Left hindlimb (tissue), 1 donor: ENCODE measurements around the gene RBCK1.
"Not testable (repeated sequence)": the region's sequence is repeated elsewhere in the genome, so short reads cannot be mapped to it uniquely, and the experiment has no call there.

Source experiments
- DNase-seq: peaks from one replicate; pipeline ENCODE4 v3.0.0-alpha.2; 2018

The RBCK1 gene

DNA sequence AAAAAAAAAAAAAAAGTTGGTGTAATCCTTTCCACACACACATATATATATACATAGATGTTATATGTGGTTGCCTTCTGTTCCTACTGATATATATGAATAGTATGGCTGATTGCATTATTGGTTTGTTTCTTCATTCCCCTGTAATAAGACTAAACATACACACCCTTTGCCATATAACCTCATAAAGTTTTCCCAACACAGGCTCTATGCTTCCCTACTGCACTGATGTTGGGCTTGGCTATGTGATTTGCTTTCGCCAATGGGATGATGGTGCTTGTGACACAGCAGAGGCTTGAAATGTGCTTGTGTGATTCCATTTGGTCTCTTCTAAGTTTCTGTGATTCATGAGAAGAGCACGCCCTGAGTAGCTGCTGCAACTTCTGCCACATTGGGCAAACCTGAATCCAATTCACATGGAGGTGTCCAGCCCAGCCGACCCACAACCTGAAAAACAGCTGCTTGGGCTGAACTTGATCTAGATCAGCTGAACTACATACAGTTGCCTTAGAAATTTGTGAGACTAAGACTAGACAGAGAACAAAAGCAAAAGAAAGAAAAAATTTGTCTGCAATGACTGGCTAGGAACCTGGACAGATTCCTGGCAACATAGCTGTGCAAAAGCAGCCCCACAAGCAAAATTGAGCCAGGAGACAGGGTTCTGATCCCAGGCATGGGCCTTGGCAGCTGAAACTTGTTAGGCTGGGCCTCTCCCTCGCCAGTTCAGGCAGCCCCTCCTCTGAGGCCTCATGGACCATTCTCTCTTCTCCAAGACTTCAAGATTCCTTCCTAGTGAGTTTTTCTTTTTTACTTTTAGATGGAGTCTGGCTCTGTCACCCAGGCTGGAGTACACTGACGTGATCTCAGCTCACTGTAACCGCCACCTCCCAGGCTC, 67.6 kb downstream of the RBCK1 start:
- peak; percentile 46 for DNase-seq

DNA sequence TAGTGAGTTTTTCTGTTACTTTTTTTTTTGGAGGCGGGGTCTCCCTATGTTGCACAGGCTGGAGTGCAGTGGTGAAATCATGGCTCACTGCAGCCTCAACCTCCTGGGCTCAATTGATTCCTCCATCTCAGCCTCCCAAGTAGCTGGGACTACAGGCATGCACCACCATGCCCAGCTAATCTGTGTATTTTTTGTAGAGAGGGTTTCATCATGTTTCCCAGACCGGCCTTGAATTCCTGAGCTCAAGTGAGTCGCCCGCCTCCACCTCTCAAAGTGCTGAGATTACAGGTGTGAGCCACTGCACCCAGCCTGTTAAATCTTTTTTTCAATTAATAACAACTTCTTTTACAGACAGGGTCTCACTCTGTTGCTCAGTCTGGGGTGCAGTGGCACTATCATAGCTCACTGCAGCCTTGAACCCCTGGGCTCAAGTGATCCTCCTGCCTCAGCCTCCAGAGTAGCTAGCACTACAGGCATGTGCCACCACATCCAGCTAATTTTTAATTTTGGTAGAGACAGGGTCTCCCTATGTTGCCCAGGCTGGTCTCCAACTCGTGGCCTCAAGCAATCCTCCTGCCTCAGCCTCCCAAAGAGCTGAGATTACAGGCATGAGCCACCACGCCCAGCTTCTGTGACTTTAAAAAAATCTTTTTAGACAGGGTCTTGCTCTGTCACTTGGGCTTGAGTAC, 68.6 kb downstream of the RBCK1 start:
- not testable (repeated sequence) for DNase-seq

DNA sequence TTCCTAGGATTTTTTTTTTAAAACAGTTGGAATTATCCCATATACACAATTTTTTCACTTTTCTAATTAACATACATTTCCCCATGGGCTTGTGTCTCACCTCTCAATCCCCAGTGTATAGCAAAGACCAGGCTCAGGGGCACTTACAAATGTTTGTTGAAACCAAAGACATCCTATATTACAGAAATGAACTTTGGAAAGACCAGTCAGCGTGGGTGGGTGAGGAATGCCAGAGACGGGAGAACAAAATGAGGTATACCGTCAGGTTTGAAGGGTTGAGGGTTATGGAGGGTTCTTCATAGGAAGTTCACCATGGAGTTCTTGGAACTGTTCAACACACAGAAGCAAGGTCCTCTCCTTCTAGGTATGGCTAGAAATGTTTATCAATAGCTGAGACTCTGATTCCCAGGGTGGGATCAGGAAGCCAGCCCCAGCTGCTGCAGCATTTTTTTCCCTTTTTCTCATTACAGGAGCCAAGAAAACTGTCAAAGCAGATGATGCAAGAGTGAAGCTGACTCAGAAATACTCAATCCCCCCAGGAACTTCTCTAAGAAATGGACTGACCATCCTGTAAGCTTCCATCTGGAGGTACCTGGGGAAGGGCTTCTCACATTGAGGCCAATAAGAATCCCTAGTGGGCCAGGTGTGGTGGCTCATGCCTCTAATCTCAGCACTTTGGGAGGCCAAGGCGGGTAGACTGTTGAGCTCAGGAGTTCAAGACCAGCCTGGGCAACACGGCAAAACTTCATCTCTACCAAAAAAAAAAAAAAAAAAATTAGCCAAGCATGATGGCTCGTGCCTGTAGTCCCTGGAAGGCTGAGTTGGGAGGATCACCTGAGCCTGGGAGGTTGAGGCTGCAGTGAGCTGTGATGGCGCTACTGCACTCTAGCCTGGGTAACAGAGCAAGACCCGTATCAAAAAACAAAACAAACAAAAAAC, 70.2 kb downstream of the RBCK1 start:
- DNase-seq = no peak

DNA sequence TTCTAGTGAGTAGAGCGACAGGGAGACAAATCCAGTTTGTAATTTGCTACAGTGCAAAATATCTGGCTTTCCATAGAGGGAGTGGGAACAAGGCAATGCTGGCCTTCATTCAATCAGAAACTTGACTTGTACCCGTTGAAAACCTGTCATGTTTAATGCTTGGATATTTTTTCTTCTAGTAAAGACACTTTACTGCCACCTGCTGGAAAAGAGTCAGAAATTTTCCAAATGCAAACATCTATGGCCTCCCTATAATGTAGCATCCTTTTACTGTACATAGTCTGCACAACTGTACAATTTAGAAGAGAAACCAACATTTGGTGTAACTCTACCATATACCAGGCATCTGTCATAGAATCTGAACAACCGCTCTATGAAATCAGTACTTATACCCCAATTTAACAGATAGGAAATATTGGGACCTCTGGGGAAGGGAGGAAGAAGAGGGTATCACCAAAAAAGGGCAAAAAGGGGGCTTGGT, 70.9 kb downstream of the RBCK1 start:
- DNase-seq = no peak

DNA sequence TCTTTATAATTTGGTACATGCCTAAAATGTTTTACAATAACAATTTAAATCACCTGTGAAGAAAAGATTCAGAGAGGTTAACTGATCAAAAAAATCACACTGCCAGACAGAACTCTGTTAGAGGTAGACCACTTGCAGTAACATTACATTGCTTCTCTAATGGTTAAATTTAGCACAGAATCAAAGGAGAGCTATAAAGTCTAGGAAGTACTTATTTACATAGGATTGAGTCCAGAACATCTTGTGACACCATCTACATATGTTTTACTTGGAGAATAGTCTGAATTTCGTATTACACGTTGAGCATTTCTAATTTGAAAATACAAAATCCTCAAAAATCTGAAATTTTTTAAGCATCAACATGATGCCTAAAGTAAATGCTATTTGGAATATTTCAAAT, 71.4 kb downstream of the RBCK1 start:
- DNase-seq = no peak

DNA sequence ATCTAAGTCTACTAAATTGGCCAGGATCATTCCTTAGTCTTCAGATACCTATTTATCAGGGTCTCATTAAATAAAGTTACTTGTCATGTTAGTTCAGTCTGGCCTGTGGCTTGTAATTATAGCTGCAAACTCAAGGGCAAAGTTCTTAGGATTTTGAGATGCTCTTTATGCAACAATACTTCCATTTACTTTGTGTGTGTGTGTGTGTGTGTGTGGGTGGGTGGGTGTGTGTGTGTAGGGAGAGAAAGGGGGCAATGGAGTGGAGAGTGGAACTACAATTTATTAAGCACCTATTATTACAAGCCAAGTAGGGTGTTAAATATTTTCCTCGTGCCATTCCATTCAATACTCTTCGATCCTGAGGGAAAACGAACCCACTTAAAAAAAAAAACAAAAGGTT, 71.9 kb downstream of the RBCK1 start:
- DNase-seq = no peak

DNA sequence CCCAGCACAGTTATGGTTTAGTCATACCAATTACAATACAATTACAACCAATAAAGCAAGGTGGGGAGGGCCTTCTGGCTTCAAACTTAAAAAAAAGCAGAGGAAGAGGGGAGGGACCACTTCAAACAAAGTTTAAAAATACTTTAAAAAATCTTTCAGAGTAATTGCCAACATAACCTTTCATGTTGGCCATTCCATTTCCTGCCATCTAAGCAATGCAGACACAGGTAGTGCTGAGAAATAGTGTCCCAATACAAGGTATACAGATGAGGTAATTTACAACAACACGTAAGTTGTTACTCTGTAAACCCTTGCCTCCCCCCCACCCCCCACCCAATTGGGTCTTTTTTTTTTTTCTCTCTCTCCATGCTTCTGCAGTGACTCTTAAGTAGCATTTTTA, 73.1 kb downstream of the RBCK1 start:
- DNase-seq = no peak
